ENCODE results near the gene LINGO4. TPM values are rescaled to one million over a fixed set of nuclear protein-coding genes. Genes with fewer than 3 reads are reported as not detected.

Gene LINGO4
- total and polyA plus RNA-seq, 3 donors from 2014 or later: 1.4 to 3.5 (median 3.1) TPM

- DNase-seq: no peak
- H3K36me3 ChIP-seq (ENCODE audit: low read depth, missing control alignments): no peaks in the 10 kb centered on the region
- intact Hi-C loops (cut with DNase I; ENCODE audit: low total_unique reads): no loop called here
- TF ChIP-seq CTCF (IDR thresholded peaks at IDR 0.05) (no peak), POLR2A (IDR thresholded peaks at IDR 0.05) (no peak)
- H3K27ac ChIP-seq: no peak overlapping the region
- no peaks in the 10 kb centered on the region for H3K27me3 ChIP-seq
- no peak overlapping the region for H3K4me3 ChIP-seq
- peaks cover under 1% of the 10 kb centered on the region for H3K4me1 ChIP-seq
- no peaks in the 10 kb centered on the region for H3K9me3 ChIP-seq
- 77 to 91% methylated on average over 12 of the region's 12 CpGs for WGBS, 2 donors
Observed at GRCh38 chr1:151819227-151819835, 14.1 kb upstream of the LINGO4 start.

- Histone ChIP-seq H3K4me3 (no peak overlapping the region), H3K36me3 (ENCODE audit: low read depth, missing control alignments) (no peaks in the 10 kb centered on the region), H3K9me3 (no peaks in the 10 kb centered on the region), H3K27ac (no peak overlapping the region), H3K27me3 (no peaks in the 10 kb centered on the region), H3K4me1 (no peaks in the 10 kb centered on the region)
- TF ChIP-seq CTCF (IDR thresholded peaks at IDR 0.05): no peak
- TF ChIP-seq POLR2A (IDR thresholded peaks at IDR 0.05): no peak
- WGBS, 2 donors: 62 to 78% methylated on average over 4 to 7 of the region's 7 CpGs
- intact Hi-C loops (cut with DNase I; ENCODE audit: low total_unique reads): no loop called here
- no peak for DNase-seq
Observed at GRCh38 chr1:151817353-151817730, 12.1 kb upstream of the LINGO4 start.

GRCh38 chr1:151816548-151817352 is 11.5 kb upstream of the LINGO4 start:
- Histone ChIP-seq H3K27me3 (no peaks in the 10 kb centered on the region), H3K4me3 (no peak overlapping the region), H3K9me3 (no peaks in the 10 kb centered on the region), H3K27ac (no peak overlapping the region), H3K4me1 (no peaks in the 10 kb centered on the region), H3K36me3 (ENCODE audit: low read depth, missing control alignments) (no peaks in the 10 kb centered on the region)
- intact Hi-C loops (cut with DNase I; ENCODE audit: low total_unique reads): no loop called here
- WGBS, 2 donors: 82% methylated on average over 25 to 26 of the region's 26 CpGs
- no peak for TF ChIP-seq POLR2A (IDR thresholded peaks at IDR 0.05)
- TF ChIP-seq CTCF (IDR thresholded peaks at IDR 0.05): no peak
- DNase-seq: no peak

- Histone ChIP-seq H3K4me3 (no peak overlapping the region), H3K27me3 (no peaks in the 10 kb centered on the region), H3K27ac (no peak overlapping the region), H3K36me3 (ENCODE audit: low read depth, missing control alignments) (no peaks in the 10 kb centered on the region), H3K4me1 (no peaks in the 10 kb centered on the region), H3K9me3 (no peaks in the 10 kb centered on the region)
- TF ChIP-seq POLR2A (IDR thresholded peaks at IDR 0.05) (no peak), CTCF (IDR thresholded peaks at IDR 0.05) (no peak)
- 72 to 75% methylated on average over 12 of the region's 12 CpGs for WGBS, 2 donors
- no peak for DNase-seq
- intact Hi-C loops (cut with DNase I; ENCODE audit: low total_unique reads): no loop called here
Observed at GRCh38 chr1:151815716-151816327, 10.6 kb upstream of the LINGO4 start.
